HG03066 (cell line): ENCODE data around the gene ABCC1.
"Not testable (repeated sequence)": the region's sequence is repeated elsewhere in the genome, so short reads cannot be mapped to it uniquely, and the experiment has no call there.

Source experiments
- ATAC-seq: cut with Tn5 transposase; IDR thresholded peaks from one replicate; pipeline ENCODE4 v1.9.1; 2021; ENCODE audit warnings: low read depth; ENCODE audit not compliant: unreplicated experiment

Gene ABCC1

GRCh38 chr16:15966420-15966819, 17.0 kb downstream of the ABCC1 start:
- no peak for ATAC-seq

- ATAC-seq, result no peak
Measured at GRCh38 chr16:15966836-15967546, 17.6 kb downstream of the ABCC1 start.

- ATAC-seq, result no peak
Measured at GRCh38 chr16:15967655-15968315, 18.4 kb downstream of the ABCC1 start.

GRCh38 chr16:15970202-15970601, 20.8 kb downstream of the ABCC1 start:
- no peak for ATAC-seq

GRCh38 chr16:15970743-15971439, 21.5 kb downstream of the ABCC1 start:
- ATAC-seq, result no peak

GRCh38 chr16:15971440-15971815, 22.0 kb downstream of the ABCC1 start:
- no peak for ATAC-seq

GRCh38 chr16:15972046-15972868, 22.8 kb downstream of the ABCC1 start:
- no peak for ATAC-seq

GRCh38 chr16:15973421-15973820, 24.0 kb downstream of the ABCC1 start:
- no peak for ATAC-seq

- ATAC-seq, result no peak
Measured at GRCh38 chr16:15974057-15974456, 24.6 kb downstream of the ABCC1 start.

- ATAC-seq, result no peak
Measured at GRCh38 chr16:15975172-15975571, 25.8 kb downstream of the ABCC1 start.

GRCh38 chr16:15976225-15976812, 26.9 kb downstream of the ABCC1 start:
- ATAC-seq, result no peak

GRCh38 chr16:15976929-15977637, 27.7 kb downstream of the ABCC1 start:
- no peak for ATAC-seq

- ATAC-seq, result no peak
Measured at GRCh38 chr16:15979801-15980200, 30.4 kb downstream of the ABCC1 start.

GRCh38 chr16:15980329-15980728, 30.9 kb downstream of the ABCC1 start:
- no peak for ATAC-seq

- no peak for ATAC-seq
Measured at GRCh38 chr16:15981382-15981781, 32.0 kb downstream of the ABCC1 start.

GRCh38 chr16:15982194-15982915, 32.9 kb downstream of the ABCC1 start:
- ATAC-seq, result not testable (repeated sequence)

GRCh38 chr16:15983898-15984297, 34.5 kb downstream of the ABCC1 start:
- ATAC-seq, result no peak

- ATAC-seq, result no peak
Measured at GRCh38 chr16:15985144-15985543, 35.7 kb downstream of the ABCC1 start.

GRCh38 chr16:15986261-15986660, 36.8 kb downstream of the ABCC1 start:
- ATAC-seq, result no peak
